ENCODE results near the gene EFCAB6. TPM values are rescaled to one million over a fixed set of nuclear protein-coding genes. Genes with fewer than 3 reads are reported as not detected.

EFCAB6 gene
- polyA plus RNA-seq, 3 donors: not detected

GRCh38 chr22:43654271-43654670 is 157.8 kb downstream of the EFCAB6 start:
- H3K4me3 ChIP-seq (replicated peaks in 1 of 3; ENCODE audit: low read depth in 2 of 3, low read length in 3 of 3): no peak overlapping the region
- Mint-ChIP-seq H3K36me3 (no peaks in the 10 kb centered on the region), H3K9me3 (peaks cover 8 to 21% (median 14%) of the 10 kb centered on the region in 7 donors), H3K27me3 (ENCODE audit: low read depth in 3 of 3) (peaks cover 0 to 8% (median 3%) of the 10 kb centered on the region in 3 donors), H3K4me1 (no peaks in the 10 kb centered on the region), H3K27ac (no peak overlapping the region), H3K4me3 (no peak overlapping the region)
- no peak overlapping the region for H3K9ac ChIP-seq (ENCODE audit: insufficient read depth, low read length, poor library complexity, severe bottlenecking)
- no peak for TF ChIP-seq CTCF (IDR thresholded peaks at IDR 0.05)
- WGBS (ENCODE audit: insufficient coverage): no CpG with 5 or more reads among the region's 4 CpGs
- intact Hi-C loops (cut with micrococcal nuclease): no loop called here
- DNase-seq: no peak
- no peaks in the 10 kb centered on the region for H3K4me1 ChIP-seq (ENCODE audit: control insufficient read depth in 1 of 2, insufficient read depth in 2 of 2, low read length in 2 of 2)
- no peak overlapping the region for H3K27ac ChIP-seq (ENCODE audit: low read depth in 1 of 2, low read length in 2 of 2)
- H3K27me3 ChIP-seq (ENCODE audit: control insufficient read depth in 2 of 2, insufficient read depth in 2 of 2, low read length in 2 of 2): no peaks in the 10 kb centered on the region
- no peaks in the 10 kb centered on the region for H3K9me3 ChIP-seq (replicated peaks in 1 of 2; ENCODE audit: control insufficient read depth in 1 of 2, insufficient read depth in 1 of 2, low read length in 2 of 2)
- no peaks in the 10 kb centered on the region for H3K36me3 ChIP-seq (replicated peaks in 1 of 2; ENCODE audit: control insufficient read depth in 1 of 2, insufficient read depth in 2 of 2, low read length in 2 of 2)
- no peaks in the 10 kb centered on the region for H4K20me1 ChIP-seq (ENCODE audit: insufficient read depth, low read length)
- H3K79me2 ChIP-seq (ENCODE audit: insufficient read depth, low read length): no peaks in the 10 kb centered on the region
- no peak overlapping the region for H2AFZ ChIP-seq (ENCODE audit: insufficient read depth, low read depth, low read length, poor library complexity, severe bottlenecking)
- H3K4me2 ChIP-seq (replicated peaks; ENCODE audit: extremely low read depth, low read length, poor library complexity, severe bottlenecking): no peak overlapping the region

GRCh38 chr22:43652845-43653244 is 159.3 kb downstream of the EFCAB6 start:
- intact Hi-C loops (cut with micrococcal nuclease): no loop called here
- Histone ChIP-seq H2AFZ (ENCODE audit: insufficient read depth, low read depth, low read length, poor library complexity, severe bottlenecking) (no peak overlapping the region), H3K4me2 (replicated peaks; ENCODE audit: extremely low read depth, low read length, poor library complexity, severe bottlenecking) (no peak overlapping the region), H4K20me1 (ENCODE audit: insufficient read depth, low read length) (no peaks in the 10 kb centered on the region), H3K36me3 (replicated peaks in 1 of 2; ENCODE audit: control insufficient read depth in 1 of 2, insufficient read depth in 2 of 2, low read length in 2 of 2) (no peaks in the 10 kb centered on the region), H3K27me3 (ENCODE audit: control insufficient read depth in 2 of 2, insufficient read depth in 2 of 2, low read length in 2 of 2) (no peaks in the 10 kb centered on the region), H3K79me2 (ENCODE audit: insufficient read depth, low read length) (no peaks in the 10 kb centered on the region), H3K4me1 (ENCODE audit: control insufficient read depth in 1 of 2, insufficient read depth in 2 of 2, low read length in 2 of 2) (no peaks in the 10 kb centered on the region), H3K4me3 (replicated peaks in 1 of 3; ENCODE audit: low read depth in 2 of 3, low read length in 3 of 3) (no peak overlapping the region), H3K27ac (ENCODE audit: low read depth in 1 of 2, low read length in 2 of 2) (no peak overlapping the region), H3K9me3 (replicated peaks in 1 of 2; ENCODE audit: control insufficient read depth in 1 of 2, insufficient read depth in 1 of 2, low read length in 2 of 2) (no peaks in the 10 kb centered on the region), H3K9ac (ENCODE audit: insufficient read depth, low read length, poor library complexity, severe bottlenecking) (no peak overlapping the region)
- Mint-ChIP-seq H3K36me3 (no peaks in the 10 kb centered on the region), H3K27me3 (ENCODE audit: low read depth in 3 of 3) (peaks cover 2 to 8% (median 3%) of the 10 kb centered on the region in 3 donors), H3K4me3 (no peak overlapping the region), H3K9me3 (peaks cover 8 to 21% (median 15%) of the 10 kb centered on the region in 7 donors), H3K27ac (no peak overlapping the region), H3K4me1 (no peaks in the 10 kb centered on the region)
- WGBS (ENCODE audit: insufficient coverage): 90% methylated on average over 2 of the region's 4 CpGs
- no peak for DNase-seq
- TF ChIP-seq CTCF (IDR thresholded peaks at IDR 0.05): no peak

Measured in CD14-positive monocyte (primary cell).